ENCODE results near the gene EFNA5.
A peak's percentile ranks its signal among the peaks of the same experiment; 100 is the strongest.

Gene EFNA5

GRCh38 chr5:107580889-107581820 lies 89.6 kb downstream of the EFNA5 start:
- ChIA-PET CTCF (no interaction called here), POLR2A (no interaction called here)
- Histone ChIP-seq H3K4me1 (ENCODE audit: control insufficient read depth, insufficient read depth, low read length) (peaks cover 16% of the 10 kb centered on the region), H3K36me3 (ENCODE audit: control insufficient read depth in 2 of 2, insufficient read depth in 1 of 2, low read length in 2 of 2) (no peaks in the 10 kb centered on the region), H3K4me3 (ENCODE audit: low read depth, low read length) (no peak overlapping the region), H3K9me3 (ENCODE audit: control insufficient read depth, insufficient read depth, low read depth, low read length) (no peaks in the 10 kb centered on the region), H3K27ac (ENCODE audit: extremely low read depth, low read depth, low read length) (no peak overlapping the region)
- TF ChIP-seq ZNF621 (tag by site-specific recombination; IDR thresholded peaks at IDR 0.05) (no peak), GLIS2 (tag by site-specific recombination; IDR thresholded peaks at IDR 0.05) (no peak)
- TF ChIP-seq, protein P1, sequence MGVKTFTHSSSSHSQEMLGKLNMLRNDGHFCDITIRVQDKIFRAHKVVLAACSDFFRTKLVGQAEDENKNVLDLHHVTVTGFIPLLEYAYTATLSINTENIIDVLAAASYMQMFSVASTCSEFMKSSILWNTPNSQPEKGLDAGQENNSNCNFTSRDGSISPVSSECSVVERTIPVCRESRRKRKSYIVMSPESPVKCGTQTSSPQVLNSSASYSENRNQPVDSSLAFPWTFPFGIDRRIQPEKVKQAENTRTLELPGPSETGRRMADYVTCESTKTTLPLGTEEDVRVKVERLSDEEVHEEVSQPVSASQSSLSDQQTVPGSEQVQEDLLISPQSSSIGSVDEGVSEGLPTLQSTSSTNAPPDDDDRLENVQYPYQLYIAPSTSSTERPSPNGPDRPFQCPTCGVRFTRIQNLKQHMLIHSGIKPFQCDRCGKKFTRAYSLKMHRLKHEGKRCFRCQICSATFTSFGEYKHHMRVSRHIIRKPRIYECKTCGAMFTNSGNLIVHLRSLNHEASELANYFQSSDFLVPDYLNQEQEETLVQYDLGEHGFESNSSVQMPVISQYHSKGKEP (tag by site-specific recombination; IDR thresholded peaks at IDR 0.05): 0 out of 2 replicates have a peak, but pooled peaks have one; percentile 29

DNA sequence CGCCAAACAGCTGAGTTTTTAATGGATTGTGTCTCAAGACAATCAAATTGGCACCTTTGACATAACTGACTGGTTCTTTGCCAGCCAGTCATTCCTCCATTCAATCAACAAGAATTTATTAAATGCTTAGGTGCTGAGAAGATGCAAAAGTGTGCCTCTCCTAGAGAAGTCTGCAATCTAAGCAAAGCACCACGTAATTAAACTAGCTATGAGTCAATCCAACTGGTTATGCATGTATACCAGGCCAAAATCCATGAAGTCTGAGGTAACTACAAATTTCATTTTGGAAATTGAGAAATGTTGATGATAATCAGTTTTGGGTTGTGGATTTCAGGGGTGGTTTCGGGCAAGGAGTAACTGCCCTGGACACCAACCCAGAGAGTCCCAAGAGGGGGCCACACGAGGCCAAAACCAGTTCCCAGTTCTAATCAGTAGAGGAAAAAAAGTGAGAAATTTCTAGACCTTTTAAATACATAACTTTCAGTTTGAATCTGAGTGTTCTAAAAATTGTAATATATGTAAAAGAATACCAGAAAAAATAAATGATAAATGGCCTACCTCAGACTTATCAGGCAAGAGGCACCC lies 92.6 kb downstream of the EFNA5 start:
- H3K27ac ChIP-seq (ENCODE audit: extremely low read depth, low read depth, low read length): no peak overlapping the region
- H3K4me3 ChIP-seq (ENCODE audit: low read depth, low read length): no peak overlapping the region
- TF ChIP-seq SP7 (tag by site-specific recombination; IDR thresholded peaks at IDR 0.05): peak; percentile 90
- TF ChIP-seq, protein P2, sequence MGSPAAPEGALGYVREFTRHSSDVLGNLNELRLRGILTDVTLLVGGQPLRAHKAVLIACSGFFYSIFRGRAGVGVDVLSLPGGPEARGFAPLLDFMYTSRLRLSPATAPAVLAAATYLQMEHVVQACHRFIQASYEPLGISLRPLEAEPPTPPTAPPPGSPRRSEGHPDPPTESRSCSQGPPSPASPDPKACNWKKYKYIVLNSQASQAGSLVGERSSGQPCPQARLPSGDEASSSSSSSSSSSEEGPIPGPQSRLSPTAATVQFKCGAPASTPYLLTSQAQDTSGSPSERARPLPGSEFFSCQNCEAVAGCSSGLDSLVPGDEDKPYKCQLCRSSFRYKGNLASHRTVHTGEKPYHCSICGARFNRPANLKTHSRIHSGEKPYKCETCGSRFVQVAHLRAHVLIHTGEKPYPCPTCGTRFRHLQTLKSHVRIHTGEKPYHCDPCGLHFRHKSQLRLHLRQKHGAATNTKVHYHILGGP (tag by site-specific recombination; IDR thresholded peaks at IDR 0.05): no peak
- H3K36me3 ChIP-seq (ENCODE audit: control insufficient read depth in 2 of 2, insufficient read depth in 1 of 2, low read length in 2 of 2): no peaks in the 10 kb centered on the region
- POLR2A ChIA-PET: no interaction called here
- H3K9me3 ChIP-seq (ENCODE audit: control insufficient read depth, insufficient read depth, low read depth, low read length): no peaks in the 10 kb centered on the region
- H3K4me1 ChIP-seq (ENCODE audit: control insufficient read depth, insufficient read depth, low read length): peaks cover 36% of the 10 kb centered on the region
- CTCF ChIA-PET: no interaction called here

DNA sequence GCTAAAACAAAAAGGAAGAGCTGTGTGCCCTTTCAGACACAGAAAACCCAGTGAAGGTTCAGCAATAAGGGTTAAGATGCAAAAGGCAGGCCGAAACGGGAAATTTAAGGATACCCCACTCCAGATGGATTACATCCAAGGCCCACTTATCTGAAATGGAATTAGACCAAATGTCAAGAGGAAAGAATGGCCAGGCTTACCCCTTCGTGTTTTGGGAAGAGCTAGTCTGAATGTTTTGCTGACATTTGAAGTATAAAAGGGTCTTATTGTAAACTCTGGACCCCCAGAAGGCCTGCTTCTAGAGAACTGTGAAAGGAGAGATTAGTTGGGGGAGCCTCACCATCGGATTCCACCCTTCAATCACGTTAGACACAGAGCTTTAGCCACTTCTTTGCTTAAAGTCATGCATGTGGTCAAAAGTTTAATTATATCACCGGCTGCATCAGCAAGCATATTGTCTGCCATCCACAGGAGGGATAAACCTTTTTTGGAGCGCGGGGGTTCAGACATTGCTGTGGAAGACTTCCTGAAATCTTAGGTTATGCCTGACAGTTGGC lies 93.3 kb downstream of the EFNA5 start:
- TF ChIP-seq PBX3 (CRISPR knock-in tag; IDR thresholded peaks at IDR 0.05) (no peak), PRDM10 (tag by site-specific recombination; IDR thresholded peaks at IDR 0.05) (peak; percentile 41; the same call in 1 of the 2 replicates)
- Histone ChIP-seq H3K4me1 (ENCODE audit: control insufficient read depth, insufficient read depth, low read length) (peaks cover 39% of the 10 kb centered on the region), H3K36me3 (ENCODE audit: control insufficient read depth in 2 of 2, insufficient read depth in 1 of 2, low read length in 2 of 2) (no peaks in the 10 kb centered on the region), H3K27ac (ENCODE audit: extremely low read depth, low read depth, low read length) (no peak overlapping the region), H3K4me3 (ENCODE audit: low read depth, low read length) (no peak overlapping the region), H3K9me3 (ENCODE audit: control insufficient read depth, insufficient read depth, low read depth, low read length) (no peaks in the 10 kb centered on the region)
- ChIA-PET POLR2A (no interaction called here), CTCF (no interaction called here)

All from HEK293 (cell line).